Activated CD4-positive, alpha-beta memory T cell treated with anti-CD3 and anti-CD28 coated beads for 36 hours (primary cell): ENCODE data around the gene POU5F1. TPM values are rescaled to one million over a fixed set of nuclear protein-coding genes. Genes with fewer than 3 reads are reported as not detected.
A peak's percentile ranks its signal among the peaks of the same experiment; 100 is the strongest.
"Not testable (repeated sequence)": the region's sequence is repeated elsewhere in the genome, so short reads cannot be mapped to it uniquely, and the experiment has no call there.

Experiments
- CTCF ChIA-PET: fragments of 350-600 bp; sonication (Branson Sonifier 250); formaldehyde crosslinking; loops from one replicate; lab custom pipeline; 2021; ENCODE audit warnings: antibody characterized with exemption, inconsistent platforms; lab: Charles Lee
- POLR2A ChIA-PET: fragments of 350-600 bp; sonication (Branson Sonifier 250); formaldehyde crosslinking; loops from one replicate; lab custom pipeline; 2021; ENCODE audit warnings: antibody characterized with exemption; lab: Charles Lee
- DNase-seq: peaks from one replicate; pipeline ENCODE4 v3.0.0-alpha.2; 2020
- H3K27ac Mint-ChIP-seq: one replicate; pipeline ENCODE4 v1.8.0; 2021; ENCODE audit warnings: mixed read lengths
- H3K27me3 Mint-ChIP-seq: one replicate; pipeline ENCODE4 v1.8.0; 2021; ENCODE audit warnings: mixed read lengths
- H3K36me3 Mint-ChIP-seq: one replicate; pipeline ENCODE4 v1.8.0; 2021; ENCODE audit warnings: mixed read lengths
- H3K4me1 Mint-ChIP-seq: one replicate; pipeline ENCODE4 v1.8.0; 2021; ENCODE audit warnings: low read depth, mixed read lengths
- H3K4me3 Mint-ChIP-seq: one replicate; pipeline ENCODE4 v1.8.0; 2021; ENCODE audit warnings: mild to moderate bottlenecking, mixed read lengths
- H3K9me3 Mint-ChIP-seq: one replicate; pipeline ENCODE4 v1.8.0; 2021; ENCODE audit warnings: mixed read lengths
- intact Hi-C: fragments of 100-400 bp; cut with micrococcal nuclease; formaldehyde crosslinking; loops from one replicate; pipeline ENCODE4 v1.15.1; 2023
- total RNA-seq, 2 experiments: library from RNA; stranded (reverse); gene quantifications; one replicate each; pipeline ENCODE4 v1.2.3, GENCODE V29; 2021

Gene POU5F1
- total RNA-seq, 2 experiments from 2014 or later = 0.52 TPM; not detected in 1

GRCh38 chr6:31189223-31189622 lies 18.7 kb upstream of the POU5F1 start:
- H3K4me1 Mint-ChIP-seq, H3K27me3 Mint-ChIP-seq, H3K36me3 Mint-ChIP-seq, POLR2A ChIA-PET, H3K4me3 Mint-ChIP-seq, DNase-seq, H3K27ac Mint-ChIP-seq, H3K9me3 Mint-ChIP-seq, CTCF ChIA-PET, intact Hi-C loops: not testable (repeated sequence)

GRCh38 chr6:31187780-31188194 lies 17.3 kb upstream of the POU5F1 start:
- Mint-ChIP-seq H3K9me3 (no peaks in the 10 kb centered on the region), H3K4me3 (no peak overlapping the region), H3K36me3 (no peaks in the 10 kb centered on the region), H3K4me1 (peaks cover 4% of the 10 kb centered on the region), H3K27ac (no peak overlapping the region), H3K27me3 (no peaks in the 10 kb centered on the region)
- DNase-seq = no peak
- CTCF ChIA-PET = interaction anchor here (0.6 kb wide), 1 partner anchor 1717 kb away, joined by 3 read pairs; no protein-coding TSS in a partner anchor
- POLR2A ChIA-PET = no interaction called here
- intact Hi-C loops = no loop called here

GRCh38 chr6:31186052-31186734 lies 15.7 kb upstream of the POU5F1 start:
- no peak overlapping the region for H3K27ac Mint-ChIP-seq
- ChIA-PET CTCF (no interaction called here), POLR2A (no interaction called here)

GRCh38 chr6:31185695-31186051 lies 15.2 kb upstream of the POU5F1 start:
- H3K9me3 Mint-ChIP-seq, intact Hi-C loops, H3K27ac Mint-ChIP-seq, H3K4me3 Mint-ChIP-seq, DNase-seq, CTCF ChIA-PET, H3K27me3 Mint-ChIP-seq, H3K36me3 Mint-ChIP-seq, POLR2A ChIA-PET, H3K4me1 Mint-ChIP-seq: not testable (repeated sequence)

More at GRCh38 chr6:31186052-31186734, 15.7 kb upstream of the POU5F1 start:
- no peaks in the 10 kb centered on the region for H3K36me3 Mint-ChIP-seq
- peaks cover 4% of the 10 kb centered on the region for H3K4me1 Mint-ChIP-seq
- H3K4me3 Mint-ChIP-seq = no peak overlapping the region
- no peaks in the 10 kb centered on the region for H3K9me3 Mint-ChIP-seq
- no peaks in the 10 kb centered on the region for H3K27me3 Mint-ChIP-seq
- no peak for DNase-seq
- intact Hi-C loops = no loop called here

- POLR2A ChIA-PET, H3K27ac Mint-ChIP-seq, H3K36me3 Mint-ChIP-seq, DNase-seq, H3K9me3 Mint-ChIP-seq, H3K27me3 Mint-ChIP-seq, H3K4me3 Mint-ChIP-seq, intact Hi-C loops: not testable (repeated sequence)
- CTCF ChIA-PET = interaction anchor here (0.7 to 2.0 kb wide), 2 partner anchors 9 to 183 kb away, joined by 3 to 5 read pairs; no protein-coding TSS in a partner anchor
- H3K4me1 Mint-ChIP-seq = peaks cover 11% of the 10 kb centered on the region
These were observed 13.4 kb upstream of the POU5F1 start for GRCh38 chr6:31183859-31184258.

GRCh38 chr6:31183287-31183686 lies 12.8 kb upstream of the POU5F1 start:
- intact Hi-C loops, H3K27me3 Mint-ChIP-seq, H3K27ac Mint-ChIP-seq, H3K9me3 Mint-ChIP-seq, H3K4me3 Mint-ChIP-seq, DNase-seq, H3K36me3 Mint-ChIP-seq, POLR2A ChIA-PET: not testable (repeated sequence)
- CTCF ChIA-PET = interaction anchor here (1.4 to 2.0 kb wide), 2 partner anchors 24 to 183 kb away, joined by 4 to 5 read pairs; no protein-coding TSS in a partner anchor
- peaks cover 17% of the 10 kb centered on the region for H3K4me1 Mint-ChIP-seq

- H3K27me3 Mint-ChIP-seq = no peaks in the 10 kb centered on the region
- peak overlapping the region; percentile 67 for H3K27ac Mint-ChIP-seq
- CTCF ChIA-PET = interaction anchor here (0.9 to 1.1 kb wide), 2 partner anchors 12 to 303 kb away, joined by 3 to 4 read pairs; no protein-coding TSS in a partner anchor
- POLR2A ChIA-PET = interaction anchor here (1.0 kb wide), 1 partner anchor 18 kb away, joined by 4 read pairs; no protein-coding TSS in a partner anchor
- no peaks in the 10 kb centered on the region for H3K36me3 Mint-ChIP-seq
- no peaks in the 10 kb centered on the region for H3K9me3 Mint-ChIP-seq
- DNase-seq = peak; percentile 82
- intact Hi-C loops = no loop called here
- peak overlapping the region; percentile 80 for H3K4me3 Mint-ChIP-seq
- H3K4me1 Mint-ChIP-seq = peaks cover 17% of the 10 kb centered on the region
These were observed 10.0 kb upstream of the POU5F1 start for GRCh38 chr6:31180500-31180899.

GRCh38 chr6:31179896-31180295 lies 9.4 kb upstream of the POU5F1 start:
- Mint-ChIP-seq H3K27ac (no peak overlapping the region), H3K27me3 (no peaks in the 10 kb centered on the region), H3K9me3 (no peaks in the 10 kb centered on the region), H3K4me3 (peak overlapping the region; percentile 80), H3K4me1 (peaks cover 17% of the 10 kb centered on the region), H3K36me3 (no peaks in the 10 kb centered on the region)
- DNase-seq = no peak
- ChIA-PET POLR2A (no interaction called here), CTCF (interaction anchor here (1.1 kb wide), 1 partner anchor 13 kb away, joined by 4 read pairs; no protein-coding TSS in a partner anchor)
- intact Hi-C loops = no loop called here

- no peaks in the 10 kb centered on the region for H3K27me3 Mint-ChIP-seq
- H3K27ac Mint-ChIP-seq = peak overlapping the region; percentile 9
- no peak overlapping the region for H3K4me3 Mint-ChIP-seq
- H3K36me3 Mint-ChIP-seq = no peaks in the 10 kb centered on the region
- CTCF ChIA-PET = no interaction called here
- peaks cover 17% of the 10 kb centered on the region for H3K4me1 Mint-ChIP-seq
- DNase-seq = no peak
- POLR2A ChIA-PET = no interaction called here
- no peaks in the 10 kb centered on the region for H3K9me3 Mint-ChIP-seq
- intact Hi-C loops = no loop called here
These were observed 8.5 kb upstream of the POU5F1 start for GRCh38 chr6:31179042-31179386.

- Mint-ChIP-seq H3K27ac (peak overlapping the region; percentile 9), H3K4me3 (no peak overlapping the region), H3K27me3 (no peaks in the 10 kb centered on the region), H3K36me3 (no peaks in the 10 kb centered on the region), H3K4me1 (peaks cover 17% of the 10 kb centered on the region), H3K9me3 (no peaks in the 10 kb centered on the region)
- peak; percentile 50 for DNase-seq
- CTCF ChIA-PET = no interaction called here
- intact Hi-C loops = no loop called here
- POLR2A ChIA-PET = interaction anchor here (0.6 kb wide), 1 partner anchor 12 kb away, joined by 3 read pairs; no protein-coding TSS in a partner anchor
These were observed 7.9 kb upstream of the POU5F1 start for GRCh38 chr6:31178143-31179041.

GRCh38 chr6:31175971-31176370 lies 5.5 kb upstream of the POU5F1 start:
- Mint-ChIP-seq H3K27me3 (no peaks in the 10 kb centered on the region), H3K4me1 (peaks cover 17% of the 10 kb centered on the region), H3K27ac (no peak overlapping the region), H3K36me3 (no peaks in the 10 kb centered on the region), H3K9me3 (no peaks in the 10 kb centered on the region), H3K4me3 (no peak overlapping the region)
- no peak for DNase-seq
- intact Hi-C loops = no loop called here
- ChIA-PET CTCF (no interaction called here), POLR2A (interaction anchor here (1.4 to 1.5 kb wide), 2 partner anchors 11 to 21 kb away, joined by 3 to 5 read pairs; no protein-coding TSS in a partner anchor)

GRCh38 chr6:31174378-31174777 lies 3.9 kb upstream of the POU5F1 start:
- H3K4me3 Mint-ChIP-seq = no peak overlapping the region
- intact Hi-C loops = no loop called here
- H3K27me3 Mint-ChIP-seq = no peaks in the 10 kb centered on the region
- no peaks in the 10 kb centered on the region for H3K9me3 Mint-ChIP-seq
- H3K36me3 Mint-ChIP-seq = no peaks in the 10 kb centered on the region
- no peak overlapping the region for H3K27ac Mint-ChIP-seq
- ChIA-PET POLR2A (interaction anchor here (1.4 kb wide), 1 partner anchor 9 kb away, joined by 5 read pairs; no protein-coding TSS in a partner anchor), CTCF (no interaction called here)
- H3K4me1 Mint-ChIP-seq = peaks cover 15% of the 10 kb centered on the region
- no peak for DNase-seq
